ENCODE data around the gene MYOCD. TPM values are rescaled to one million over a fixed set of nuclear protein-coding genes. Genes with fewer than 3 reads are reported as not detected.

The MYOCD gene
- total RNA-seq, 2 donors from 2014 or later = not detected

DNA sequence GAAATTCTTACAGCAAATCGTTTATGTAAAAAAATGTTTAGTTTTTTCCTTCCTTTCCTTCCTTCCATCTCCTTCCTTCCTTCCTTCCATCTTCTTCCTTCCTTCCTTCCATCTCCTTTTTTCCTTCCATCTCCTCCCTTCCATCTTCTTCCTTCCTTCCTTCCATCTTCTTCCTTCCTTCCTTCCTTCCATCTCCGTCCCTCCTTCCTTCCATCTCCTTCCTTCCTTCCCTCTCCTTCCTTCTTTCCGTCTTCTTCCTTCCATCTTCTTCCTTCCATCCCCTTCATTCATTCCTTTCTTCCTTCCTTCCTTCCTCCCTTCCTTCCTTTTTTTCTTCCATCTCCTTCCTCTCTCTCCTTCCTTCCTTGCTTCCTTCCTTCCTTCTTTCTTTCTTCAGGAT, 22.7 kb downstream of the MYOCD start:
- H3K27me3 Mint-ChIP-seq (ENCODE audit: low read depth) = no peaks in the 10 kb centered on the region
- ATAC-seq (replicated peaks in 1 of 2) (no peak), DNase-seq (no peak)
- no peaks in the 10 kb centered on the region for H3K4me1 Mint-ChIP-seq (ENCODE audit: low read depth)
- no peak overlapping the region for H3K27ac Mint-ChIP-seq
- H3K4me3 Mint-ChIP-seq = no peak overlapping the region
- H3K9me3 Mint-ChIP-seq = peaks cover 1 to 2% of the 10 kb centered on the region in 2 donors
- no peaks in the 10 kb centered on the region for H3K36me3 Mint-ChIP-seq (ENCODE audit: insufficient read depth in 2 of 2)

DNA sequence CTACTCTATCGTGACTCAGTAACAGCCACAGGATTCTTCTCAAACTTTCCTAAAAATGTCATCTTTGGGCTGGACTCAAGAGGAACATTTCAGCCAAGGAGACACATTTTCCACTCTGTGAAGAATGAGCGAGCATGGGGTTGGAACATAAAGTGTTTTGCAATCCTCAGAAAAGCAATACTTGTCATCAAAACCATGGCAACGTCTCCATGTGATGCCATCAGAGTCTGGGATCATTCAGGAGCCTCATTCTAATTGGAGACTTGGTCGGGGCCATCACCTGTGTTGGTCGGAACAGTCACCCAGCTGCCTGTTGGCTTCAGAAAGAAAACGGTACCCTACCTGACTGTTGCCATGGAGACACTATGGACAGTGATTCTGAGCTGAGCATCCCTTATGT, 25.5 kb downstream of the MYOCD start:
- H3K4me1 Mint-ChIP-seq (ENCODE audit: low read depth) = no peaks in the 10 kb centered on the region
- no peaks in the 10 kb centered on the region for H3K36me3 Mint-ChIP-seq (ENCODE audit: insufficient read depth in 2 of 2)
- H3K4me3 Mint-ChIP-seq = no peak overlapping the region
- no peaks in the 10 kb centered on the region for H3K27me3 Mint-ChIP-seq (ENCODE audit: low read depth)
- ATAC-seq (replicated peaks in 1 of 2) (no peak), DNase-seq (no peak)
- no peak overlapping the region for H3K27ac Mint-ChIP-seq
- H3K9me3 Mint-ChIP-seq = peaks cover 0 to 2% of the 10 kb centered on the region in 2 donors

DNA sequence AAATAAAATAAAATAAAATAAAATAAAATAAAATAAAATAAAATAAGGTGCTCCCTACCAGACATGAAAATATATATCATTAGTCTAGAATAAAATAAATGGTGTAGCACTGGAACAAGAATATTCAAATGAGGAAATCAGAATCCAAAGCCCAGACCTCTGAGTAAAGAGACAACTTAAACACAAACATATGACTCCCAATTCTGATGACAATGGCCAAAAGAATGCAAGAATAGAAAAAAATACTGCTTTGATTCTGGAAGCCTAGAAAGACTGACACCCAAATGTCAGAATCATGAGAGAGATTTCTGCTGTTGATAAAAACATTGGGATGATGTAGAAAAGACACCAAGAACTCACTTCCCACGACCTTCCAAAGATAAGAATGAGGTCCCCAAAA, 27.9 kb downstream of the MYOCD start:
- no peaks in the 10 kb centered on the region for H3K4me1 Mint-ChIP-seq (ENCODE audit: low read depth)
- H3K27ac Mint-ChIP-seq = no peak overlapping the region
- ATAC-seq (replicated peaks in 1 of 2) (no peak), DNase-seq (no peak)
- H3K9me3 Mint-ChIP-seq = peaks cover 2 to 11% of the 10 kb centered on the region in 2 donors
- H3K27me3 Mint-ChIP-seq (ENCODE audit: low read depth) = no peaks in the 10 kb centered on the region
- H3K4me3 Mint-ChIP-seq = no peak overlapping the region
- H3K36me3 Mint-ChIP-seq (ENCODE audit: insufficient read depth in 2 of 2) = peaks cover 0 to 1% of the 10 kb centered on the region in 2 donors

DNA sequence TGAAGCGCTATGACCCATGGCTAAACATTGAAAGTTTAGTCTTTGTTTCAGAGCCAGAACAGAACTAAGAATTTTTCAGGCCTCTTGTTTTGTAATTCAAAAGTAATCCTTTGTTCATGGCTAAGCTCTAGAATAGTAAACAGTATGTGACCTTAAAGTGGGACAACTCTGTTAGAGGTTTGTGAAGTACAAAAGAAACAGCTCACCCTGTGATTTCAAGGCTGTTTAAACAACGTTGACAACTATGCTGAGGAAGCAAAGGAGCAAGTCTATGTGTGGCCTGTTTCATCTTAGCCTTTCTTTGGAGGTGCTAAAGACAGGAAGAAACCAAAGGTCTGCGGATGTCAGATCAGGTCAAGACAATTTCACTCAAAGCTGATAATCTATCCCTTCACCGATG, 40.4 kb downstream of the MYOCD start:
- Mint-ChIP-seq H3K9me3 (peaks cover 4 to 6% of the 10 kb centered on the region in 2 donors), H3K4me1 (ENCODE audit: low read depth) (no peaks in the 10 kb centered on the region), H3K27me3 (ENCODE audit: low read depth) (no peaks in the 10 kb centered on the region), H3K36me3 (ENCODE audit: insufficient read depth in 2 of 2) (no peaks in the 10 kb centered on the region), H3K4me3 (no peak overlapping the region), H3K27ac (no peak overlapping the region)
- DNase-seq (no peak), ATAC-seq (replicated peaks in 1 of 2) (no peak)

DNA sequence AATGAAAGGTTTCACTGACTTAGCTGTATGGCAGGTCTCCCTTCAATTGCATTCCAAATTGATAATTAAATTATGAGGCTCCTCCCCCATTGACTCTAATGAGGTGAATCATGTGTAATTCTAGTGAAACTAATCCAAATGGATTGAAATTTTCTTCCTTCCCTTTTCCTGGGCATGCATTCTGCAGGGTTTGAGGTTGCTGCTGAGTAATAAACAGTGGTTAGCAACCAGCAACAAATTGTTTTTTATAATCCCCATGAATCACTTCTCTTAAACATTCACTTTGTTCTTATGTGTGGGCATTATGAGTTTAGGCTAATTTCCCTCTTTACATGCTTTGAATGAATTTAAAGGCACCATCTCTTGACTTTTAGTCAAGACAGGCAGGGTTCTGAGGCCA, 43.4 kb downstream of the MYOCD start:
- Mint-ChIP-seq H3K27me3 (ENCODE audit: low read depth) (no peaks in the 10 kb centered on the region), H3K4me3 (no peak overlapping the region), H3K27ac (no peak overlapping the region), H3K36me3 (ENCODE audit: insufficient read depth in 2 of 2) (no peaks in the 10 kb centered on the region), H3K4me1 (ENCODE audit: low read depth) (no peaks in the 10 kb centered on the region), H3K9me3 (peaks cover 0 to 10% of the 10 kb centered on the region in 2 donors)
- ATAC-seq (replicated peaks in 1 of 2) (no peak), DNase-seq (no peak)

DNA sequence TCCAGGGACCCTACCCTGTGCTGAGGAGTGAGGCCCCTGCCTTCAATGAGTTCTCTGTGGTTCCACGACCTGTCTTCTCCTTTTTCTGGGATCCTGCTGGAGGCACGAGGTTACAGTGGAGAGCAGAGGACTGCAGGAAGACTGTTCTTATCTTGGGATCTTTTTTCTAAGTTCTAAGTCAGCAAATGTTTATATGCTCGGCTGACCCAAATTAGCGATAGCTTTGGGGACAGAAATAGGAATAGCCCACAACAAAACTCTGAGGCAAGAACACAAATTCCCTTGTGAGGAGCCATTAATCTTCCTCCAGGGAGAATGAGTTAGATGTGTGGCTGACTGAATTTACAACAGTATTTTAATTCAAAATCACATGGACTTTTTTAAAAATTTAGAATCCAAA, 46.7 kb downstream of the MYOCD start:
- Mint-ChIP-seq H3K4me1 (ENCODE audit: low read depth) (no peaks in the 10 kb centered on the region), H3K27ac (no peak overlapping the region), H3K9me3 (peaks cover 2 to 8% of the 10 kb centered on the region in 2 donors), H3K36me3 (ENCODE audit: insufficient read depth in 2 of 2) (no peaks in the 10 kb centered on the region), H3K4me3 (no peak overlapping the region), H3K27me3 (ENCODE audit: low read depth) (no peaks in the 10 kb centered on the region)
- ATAC-seq (replicated peaks in 1 of 2) (no peak), DNase-seq (no peak)

DNA sequence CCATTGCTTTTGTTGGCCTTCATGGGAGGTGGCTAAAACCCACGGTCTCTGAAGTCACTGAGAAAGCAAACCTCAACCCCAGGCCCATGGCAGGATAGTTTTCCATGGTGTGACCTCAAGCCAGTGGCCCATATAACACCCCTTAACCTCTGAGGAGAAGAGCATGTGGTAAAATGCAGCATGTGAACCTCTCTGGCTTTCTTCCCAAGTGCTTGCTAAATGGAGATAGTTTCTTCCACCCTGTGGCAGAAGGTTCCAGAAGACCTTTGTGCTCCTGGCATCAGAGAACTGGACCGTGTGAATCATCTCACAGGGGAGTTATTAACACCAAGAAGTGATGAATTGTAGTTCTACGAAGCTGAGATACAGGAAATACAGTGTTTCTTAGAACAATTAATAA, 47.3 kb downstream of the MYOCD start:
- H3K27me3 Mint-ChIP-seq (ENCODE audit: low read depth) = no peaks in the 10 kb centered on the region
- peaks cover 2 to 8% of the 10 kb centered on the region in 2 donors for H3K9me3 Mint-ChIP-seq
- H3K36me3 Mint-ChIP-seq (ENCODE audit: insufficient read depth in 2 of 2) = no peaks in the 10 kb centered on the region
- no peak overlapping the region for H3K4me3 Mint-ChIP-seq
- DNase-seq (no peak), ATAC-seq (replicated peaks in 1 of 2) (no peak)
- no peak overlapping the region for H3K27ac Mint-ChIP-seq
- H3K4me1 Mint-ChIP-seq (ENCODE audit: low read depth) = no peaks in the 10 kb centered on the region

DNA sequence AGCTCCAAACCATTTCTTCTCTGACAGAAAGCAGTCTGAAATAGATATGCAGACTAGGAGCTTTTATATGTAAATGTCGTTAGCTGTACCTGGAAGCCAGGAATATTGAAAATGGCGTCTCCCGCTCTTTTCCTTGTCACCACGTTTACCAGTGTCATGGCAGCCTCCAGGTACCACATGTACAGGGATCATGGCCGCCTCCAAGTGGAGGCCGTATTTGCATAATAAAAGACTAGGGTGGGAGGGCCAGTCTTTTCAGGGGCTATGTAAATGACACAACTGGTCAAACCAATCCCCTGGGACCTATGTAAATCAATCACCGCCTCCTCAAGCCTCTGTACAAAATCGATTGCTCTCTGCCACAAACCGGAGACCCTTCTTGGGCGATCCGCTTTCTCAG, 54.3 kb downstream of the MYOCD start:
- H3K27ac Mint-ChIP-seq = no peak overlapping the region
- no peaks in the 10 kb centered on the region for H3K36me3 Mint-ChIP-seq (ENCODE audit: insufficient read depth in 2 of 2)
- ATAC-seq (replicated peaks in 1 of 2) (no peak), DNase-seq (no peak)
- H3K27me3 Mint-ChIP-seq (ENCODE audit: low read depth) = no peaks in the 10 kb centered on the region
- no peaks in the 10 kb centered on the region for H3K4me1 Mint-ChIP-seq (ENCODE audit: low read depth)
- H3K9me3 Mint-ChIP-seq = peaks cover 4 to 6% of the 10 kb centered on the region in 2 donors
- no peak overlapping the region for H3K4me3 Mint-ChIP-seq

DNA sequence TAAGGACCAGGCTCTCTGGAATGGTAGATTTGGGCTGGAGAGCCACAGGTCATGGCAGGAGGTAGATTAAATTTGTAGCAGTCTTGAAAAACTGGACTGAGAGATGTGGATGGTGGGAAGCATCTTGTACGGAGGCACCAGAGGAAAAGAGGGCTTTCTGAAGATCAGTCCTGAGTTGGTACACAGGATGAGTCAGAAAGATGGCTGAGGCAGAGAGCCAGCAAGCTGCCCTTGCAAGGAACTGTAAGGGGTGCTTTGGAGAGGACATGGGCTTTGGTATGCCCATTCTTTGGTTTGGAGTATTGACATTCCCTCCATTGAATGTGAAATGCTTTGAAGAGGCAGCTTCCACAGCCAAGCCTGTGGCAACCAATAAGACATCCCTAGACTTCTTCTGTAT, 55.9 kb downstream of the MYOCD start:
- Mint-ChIP-seq H3K4me1 (ENCODE audit: low read depth) (no peaks in the 10 kb centered on the region), H3K9me3 (peaks cover 1 to 6% of the 10 kb centered on the region in 2 donors), H3K4me3 (no peak overlapping the region), H3K27ac (no peak overlapping the region), H3K27me3 (ENCODE audit: low read depth) (no peaks in the 10 kb centered on the region), H3K36me3 (ENCODE audit: insufficient read depth in 2 of 2) (no peaks in the 10 kb centered on the region)
- no peak for DNase-seq
- no peak for ATAC-seq (replicated peaks in 1 of 2)

DNA sequence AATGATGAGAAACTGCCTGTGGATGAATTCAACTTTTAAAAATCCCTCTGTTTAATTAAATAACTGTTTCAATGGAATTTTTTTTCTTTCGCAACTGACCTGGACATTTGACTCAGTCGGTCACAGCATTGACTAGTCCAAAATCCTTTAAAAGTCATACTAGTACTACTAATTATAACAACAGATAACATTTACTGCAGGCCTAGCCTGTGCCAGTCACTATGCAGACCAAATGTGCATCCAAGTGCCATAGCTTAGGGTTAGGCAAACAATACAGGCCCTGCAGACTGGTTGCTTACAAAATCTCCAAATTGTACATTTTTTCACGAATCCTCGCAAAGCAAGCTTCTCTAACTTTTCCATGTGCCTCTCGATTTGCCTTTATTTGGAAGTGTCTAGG, 56.6 kb downstream of the MYOCD start:
- Mint-ChIP-seq H3K4me1 (ENCODE audit: low read depth) (no peaks in the 10 kb centered on the region), H3K27me3 (ENCODE audit: low read depth) (no peaks in the 10 kb centered on the region), H3K36me3 (ENCODE audit: insufficient read depth in 2 of 2) (no peaks in the 10 kb centered on the region), H3K4me3 (no peak overlapping the region), H3K9me3 (peaks cover 1 to 6% of the 10 kb centered on the region in 2 donors), H3K27ac (no peak overlapping the region)
- no peak for ATAC-seq (replicated peaks in 1 of 2)
- DNase-seq = no peak

DNA sequence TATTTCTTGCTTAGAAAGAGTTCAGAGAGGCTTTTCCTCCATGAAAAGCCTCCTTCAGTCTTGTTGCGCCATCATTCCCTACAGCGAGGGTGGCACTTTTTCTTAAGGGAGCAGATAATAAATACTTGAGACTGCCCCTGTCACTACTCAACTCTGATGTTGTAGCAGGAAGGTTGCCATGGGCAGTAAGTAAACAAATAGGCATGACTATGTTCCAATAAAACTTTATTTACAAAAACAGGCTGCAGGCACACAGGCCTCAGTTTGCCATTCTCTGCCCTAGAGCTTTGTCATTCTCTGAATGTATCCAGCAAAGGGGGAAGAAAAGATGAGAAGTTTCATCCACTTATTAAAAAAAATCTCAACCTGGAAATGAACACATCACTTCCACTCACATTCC, 60.4 kb downstream of the MYOCD start:
- Mint-ChIP-seq H3K36me3 (ENCODE audit: insufficient read depth in 2 of 2) (no peaks in the 10 kb centered on the region), H3K27ac (no peak overlapping the region), H3K27me3 (ENCODE audit: low read depth) (no peaks in the 10 kb centered on the region), H3K9me3 (peaks cover 1 to 6% of the 10 kb centered on the region in 2 donors), H3K4me3 (no peak overlapping the region), H3K4me1 (ENCODE audit: low read depth) (no peaks in the 10 kb centered on the region)
- ATAC-seq (replicated peaks in 1 of 2) (no peak), DNase-seq (no peak)

DNA sequence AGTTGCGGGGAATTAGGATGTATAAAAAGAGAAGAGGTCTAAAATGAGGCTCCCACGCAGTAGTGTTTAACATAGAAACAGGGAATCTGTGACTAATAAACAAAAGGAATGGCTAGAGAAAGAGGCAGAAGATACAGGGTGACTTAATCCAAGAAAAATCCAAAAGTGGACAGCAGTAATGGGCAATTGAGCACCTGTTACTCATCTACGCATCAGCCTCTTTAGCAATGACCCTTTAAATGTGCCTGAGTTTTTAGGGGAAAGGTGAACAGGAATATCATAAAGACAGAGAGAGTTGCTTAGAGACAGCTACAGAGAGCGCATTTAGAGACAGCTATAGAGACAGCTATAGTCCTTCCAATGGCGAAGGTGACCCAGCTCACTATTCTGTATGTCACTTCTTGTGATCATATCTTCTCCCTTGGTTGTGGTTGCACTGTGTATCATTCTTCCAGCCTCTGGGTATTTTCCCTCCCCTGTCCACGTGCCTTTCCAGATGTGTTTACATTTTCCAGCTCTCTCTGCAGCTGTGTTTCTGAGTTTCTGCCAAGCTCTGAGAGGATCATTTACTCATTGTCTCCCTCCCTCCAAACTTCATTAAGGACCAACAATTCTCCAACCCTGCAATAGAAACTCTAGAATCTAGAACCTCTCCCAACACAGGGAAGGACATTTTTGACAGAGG, 61.5 kb downstream of the MYOCD start:
- no peaks in the 10 kb centered on the region for H3K27me3 Mint-ChIP-seq (ENCODE audit: low read depth)
- no peak for DNase-seq
- no peak overlapping the region for H3K27ac Mint-ChIP-seq

DNA sequence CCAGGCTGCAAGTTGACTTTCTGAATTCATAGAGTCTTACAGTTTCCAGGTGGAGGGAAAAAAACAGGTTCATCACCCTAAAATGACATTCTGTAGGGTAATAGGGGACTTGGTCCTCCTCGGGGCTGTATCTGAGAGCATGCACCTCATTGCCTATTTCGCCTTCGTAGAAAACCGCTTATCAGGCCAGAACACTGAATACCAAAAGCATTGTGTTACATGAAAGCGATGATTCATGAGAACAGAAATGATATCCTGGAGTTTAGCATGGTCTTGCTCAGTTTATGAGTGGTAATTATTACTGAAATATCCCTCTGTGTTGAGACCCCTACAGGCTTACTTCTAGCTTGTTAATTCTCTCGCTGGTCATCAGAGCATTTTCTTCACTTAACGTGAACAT, 62.2 kb downstream of the MYOCD start:
- Mint-ChIP-seq H3K36me3 (ENCODE audit: insufficient read depth in 2 of 2) (no peaks in the 10 kb centered on the region), H3K4me3 (no peak overlapping the region), H3K27ac (no peak overlapping the region), H3K27me3 (ENCODE audit: low read depth) (no peaks in the 10 kb centered on the region), H3K9me3 (peaks cover 1 to 6% of the 10 kb centered on the region in 2 donors), H3K4me1 (ENCODE audit: low read depth) (no peaks in the 10 kb centered on the region)
- DNase-seq (no peak), ATAC-seq (replicated peaks in 1 of 2) (no peak)

More for the DNA sequence above, 61.5 kb downstream of the MYOCD start:
- ATAC-seq (replicated peaks in 1 of 2) = no peak
- no peaks in the 10 kb centered on the region for H3K36me3 Mint-ChIP-seq (ENCODE audit: insufficient read depth in 2 of 2)
- H3K4me1 Mint-ChIP-seq (ENCODE audit: low read depth) = no peaks in the 10 kb centered on the region
- H3K4me3 Mint-ChIP-seq = no peak overlapping the region
- peaks cover 1 to 2% of the 10 kb centered on the region in 2 donors for H3K9me3 Mint-ChIP-seq

DNA sequence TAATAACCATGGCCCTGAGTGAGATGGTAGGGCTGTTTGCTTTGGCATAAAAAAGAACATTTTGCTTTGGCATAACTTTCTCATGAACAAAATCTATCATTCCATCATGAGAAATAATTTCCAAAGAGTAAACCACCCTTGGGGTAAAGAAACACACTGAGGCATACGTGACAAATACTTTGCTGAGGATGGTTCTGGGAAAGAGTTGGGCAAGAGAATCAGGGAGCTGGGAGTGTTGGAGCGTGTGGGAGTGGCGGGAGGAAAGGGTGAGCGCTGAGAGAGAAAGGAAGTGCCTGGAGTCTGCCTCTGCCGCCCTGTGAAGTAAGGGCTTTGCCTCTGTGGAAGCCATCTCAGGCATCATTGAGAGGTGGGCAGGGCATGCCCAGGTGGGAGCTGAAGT, 63.4 kb downstream of the MYOCD start:
- H3K9me3 Mint-ChIP-seq = peaks cover 1 to 6% of the 10 kb centered on the region in 2 donors
- DNase-seq = no peak
- no peak for ATAC-seq (replicated peaks in 1 of 2)
- H3K4me3 Mint-ChIP-seq = no peak overlapping the region
- H3K27me3 Mint-ChIP-seq (ENCODE audit: low read depth) = no peaks in the 10 kb centered on the region
- H3K36me3 Mint-ChIP-seq (ENCODE audit: insufficient read depth in 2 of 2) = no peaks in the 10 kb centered on the region
- no peak overlapping the region for H3K27ac Mint-ChIP-seq
- no peaks in the 10 kb centered on the region for H3K4me1 Mint-ChIP-seq (ENCODE audit: low read depth)

Measured in activated T-cell treated with anti-CD3 and anti-CD28 coated beads, Interleukin-2, amount 50 U/mL, for 72 hours (primary cell).